GM18502 (cell line): Measurements from ENCODE around the gene NR5A2.

Experiments
- ATAC-seq: cut with Tn5 transposase; IDR thresholded peaks from one replicate; pipeline ENCODE4 v1.9.1; 2021; ENCODE audit warnings: mild to moderate bottlenecking; ENCODE audit not compliant: unreplicated experiment, poor library complexity

NR5A2 gene

GRCh38 chr1:200115532-200115931, 88.0 kb downstream of the NR5A2 start:
- no peak for ATAC-seq

- no peak for ATAC-seq
These were observed 88.8 kb downstream of the NR5A2 start for GRCh38 chr1:200116324-200116723.

GRCh38 chr1:200118779-200119505, 91.4 kb downstream of the NR5A2 start:
- ATAC-seq: no peak

GRCh38 chr1:200121421-200121820, 93.9 kb downstream of the NR5A2 start:
- no peak for ATAC-seq

- no peak for ATAC-seq
These were observed 96.8 kb downstream of the NR5A2 start for GRCh38 chr1:200124309-200124708.

GRCh38 chr1:200128081-200128480, 100.6 kb downstream of the NR5A2 start:
- ATAC-seq: no peak

- ATAC-seq: peak; percentile 62
These were observed 101.7 kb downstream of the NR5A2 start for GRCh38 chr1:200128944-200129879.

- ATAC-seq: no peak
These were observed 103.0 kb downstream of the NR5A2 start for GRCh38 chr1:200130552-200130951.

- ATAC-seq: no peak
These were observed 104.1 kb downstream of the NR5A2 start for GRCh38 chr1:200131551-200132125.

GRCh38 chr1:200133123-200133522, 105.6 kb downstream of the NR5A2 start:
- no peak for ATAC-seq

GRCh38 chr1:200134116-200134515, 106.6 kb downstream of the NR5A2 start:
- no peak for ATAC-seq

- ATAC-seq: no peak
These were observed 108.9 kb downstream of the NR5A2 start for GRCh38 chr1:200136384-200136783.

- peak; percentile 88 for ATAC-seq
These were observed 112.2 kb downstream of the NR5A2 start for GRCh38 chr1:200139661-200140250.

- no peak for ATAC-seq
These were observed 115.8 kb downstream of the NR5A2 start for GRCh38 chr1:200143347-200143746.

GRCh38 chr1:200146100-200146499, 118.6 kb downstream of the NR5A2 start:
- ATAC-seq: no peak

- no peak for ATAC-seq
These were observed 119.6 kb downstream of the NR5A2 start for GRCh38 chr1:200147094-200147493.

GRCh38 chr1:200147742-200148141, 120.2 kb downstream of the NR5A2 start:
- no peak for ATAC-seq

- ATAC-seq: no peak
These were observed 122.5 kb downstream of the NR5A2 start for GRCh38 chr1:200150006-200150405.

- ATAC-seq: peak; percentile 41
These were observed 123.2 kb downstream of the NR5A2 start for GRCh38 chr1:200150721-200151120.

- ATAC-seq: no peak
These were observed 124.8 kb downstream of the NR5A2 start for GRCh38 chr1:200152336-200152735.
